Heart right ventricle (tissue), 16 donors: ENCODE measurements around the gene LHFPL4. TPM values are rescaled to one million over a fixed set of nuclear protein-coding genes. Genes with fewer than 3 reads are reported as not detected.
"Not testable (repeated sequence)": the region's sequence is repeated elsewhere in the genome, so short reads cannot be mapped to it uniquely, and the experiment has no call there.

Source experiments
- ATAC-seq, 8 donors: fragments of 200-7000 bp; cut with Tn5 transposase; one replicate each; pipeline ENCODE4 v1.9.1; 2020; ENCODE audit warnings: mild to moderate bottlenecking in 8 of 8, moderate library complexity in 8 of 8, moderate number of reproducible peaks in 1 of 8
- DNase-seq, 2 donors: peaks; one replicate each; pipeline ENCODE4 v3.0.0-alpha.2; 2020
- H3K27ac ChIP-seq, 10 donors: fragments of 200-600 bp; sonication (generic) in 2 of 10; one replicate each; pipeline versions ENCODE4 v1.5.0 to v1.8.0; 2020 to 2022; ENCODE audit warnings: mild to moderate bottlenecking in 3 of 10
- H3K27me3 ChIP-seq, 7 donors: fragments of 200-600 bp; one replicate each; pipeline ENCODE4 v1.8.0; 2021 to 2022; ENCODE audit warnings: mild to moderate bottlenecking in 2 of 7
- H3K36me3 ChIP-seq, 9 donors: fragments of 200-600 bp; sonication (generic) in 1 of 9; one replicate each; pipeline versions ENCODE4 v1.5.0 to v1.8.0; 2020 to 2022; ENCODE audit warnings: mild to moderate bottlenecking in 2 of 9
- H3K4me1 ChIP-seq, 9 donors: fragments of 200-600 bp; sonication (generic) in 1 of 9; one replicate each; pipeline versions ENCODE4 v1.5.0 to v1.8.0; 2020 to 2022; ENCODE audit warnings: mild to moderate bottlenecking in 4 of 9
- H3K4me3 ChIP-seq, 10 donors: fragments of 200-600 bp; sonication (generic) in 2 of 10; one replicate each; pipeline versions ENCODE4 v1.5.0 to v1.8.0; 2020 to 2022; ENCODE audit warnings: mild to moderate bottlenecking in 7 of 10, moderate library complexity in 2 of 10
- H3K9me3 ChIP-seq, 11 donors: fragments of 200-600 bp in 10 of 11; sonication (generic) in 2 of 11; one replicate each; pipeline versions ENCODE4 v1.5.0 to v1.8.0; 2013 to 2022; ENCODE audit warnings: mild to moderate bottlenecking in 2 of 11, control low read depth in 1 of 11, moderate library complexity in 1 of 11
- CTCF ChIP-seq, 9 donors: fragments of 200-600 bp; sonication (generic) in 2 of 9; IDR thresholded peaks; one replicate each; pipeline versions ENCODE4 v1.5.0 to v1.8.0; 2021 to 2022; ENCODE audit warnings: antibody characterized with exemption in 9 of 9, mild to moderate bottlenecking in 5 of 9, moderate library complexity in 1 of 9
- WGBS, 2 donors: extraction: QIAGEN DNeasy Blood & Tissue Kit; methylation state at CpG; one replicate each; pipeline ENCODE4 v1.1.7; 2013; ENCODE audit warnings: inconsistent platforms in 1 of 2; 5-methylcytosine and 5-hydroxymethylcytosine counted together
- intact Hi-C, 10 donors: fragments of 100-400 bp; cut with DNase I; formaldehyde crosslinking; loops; one replicate each; pipeline versions ENCODE4 v1.11.1 to v1.14.2; 2022
- long read RNA-seq, 3 donors: library from polyadenylated mRNA; unstranded; transcript quantifications; one replicate each; pipeline ENCODE4 v2.0.0, GENCODE V29; 2020 to 2021
- polyA plus RNA-seq, 2 donors: library from polyadenylated mRNA; stranded (reverse); fragments of 200-250 nt; gene quantifications; one replicate each; pipeline ENCODE4 v1.2.3, GENCODE V29; 2013
- total RNA-seq, 10 donors: library from RNA; stranded (reverse); fragmentation: NEBNext Ultra II Directional in 3 of 10; extraction: Animal tissue kit (Norgen Biotek cat#: 25700) in 3 of 10; gene quantifications; one replicate each; pipeline versions ENCODE4 v1.2.1 to v1.2.4, GENCODE V29; 2021 to 2023
- donor health status: Arrhythmogenic right ventricular cardiomyopathy.
- donor health status: ischemic (EF 13 %, LVEDD 7.1; RV severe dilation, severe dysfunction).
- donor health status: healthy with polysubstance abuse.
- donor health status: DM: no; HTN: yes; CAD: no.
- donor health status: DM: no; HTN: no; CAD: no.
- donor health status: ischemic (EF 25% LVEDD 6.9; RV normal size, moderate dysfunction).
- donor health status: ischemic (EF 25% LVEDD 5.7; RV mildly dilated, moderate dysfunction).
- donor health status: healthy.
- donor health status: DM: yes; HTN: yes; CAD: no.
- donor health status: Ischemic cardiomyopathy.
- donor health status: ischemic (EF 35%, LVEDD 5.7; RV mildly dilated, moderate dysfunction).
- donor health status: nonischemic (EF 11% LVEDD 7.7; RV severe dilation, severe dysfunction).
- donor health status: DM: yes; HTN: yes; CAD: no.
- donor health status: PGD.
- donor health status: ischemic (EF 29% LVEDD 5.4; RV normal size, mild dysfunction).
- donor health status: nonischemic (EF 23%, LVEDD 6.1; RV moderate dilation, normal function).

Gene LHFPL4
- total RNA-seq (not detected), polyA plus RNA-seq (not detected)
- long read RNA-seq, donor 1, result 0 reads
- long read RNA-seq, donor 2, result 0 reads
- long read RNA-seq, donor 3, partial matches to known transcripts, result 0 of 1 reads
- long read RNA-seq, donor 3, other reads (novel, unspliced or antisense), result 1 of 1 reads

GRCh38 chr3:9553021-9553947 lies at the start of gene LHFPL4:
Gene LHFPL4 (minus strand): TSS chr3:9553822. CDS start chr3:9552679, 1,143 bp downstream.
- 1 to 2% methylated on average over 59 to 70 of the region's 75 CpGs for WGBS, 2 donors

GRCh38 chr3:9602620-9603019 lies 49.0 kb upstream of the LHFPL4 start:
- peaks cover 0 to 28% (median 15%) of the 10 kb centered on the region in 7 donors for H3K27me3 ChIP-seq
- no peak for DNase-seq

More at GRCh38 chr3:9553021-9553947, at the start of gene LHFPL4:
- TF ChIP-seq CTCF (IDR thresholded peaks at IDR 0.05), result no peak
- ATAC-seq (no peak), DNase-seq (no peak)
- Histone ChIP-seq H3K4me3 (no peak within 1 kb of the TSS), H3K27me3 (peaks cover 7 to 74% (median 58%) of the 10 kb centered on the region in 7 donors), H3K4me1 (no peaks in the 10 kb centered on the region), H3K9me3 (peaks cover 0 to 2% (median 0%) of the 10 kb centered on the region in 11 donors), H3K36me3 (no peaks in the 10 kb centered on the region), H3K27ac (no peak within 1 kb of the TSS)
- intact Hi-C loops, result no loop called here

GRCh38 chr3:9601006-9601581 lies 47.5 kb upstream of the LHFPL4 start:
- Histone ChIP-seq H3K4me3 (peak overlapping the region in 6 of 10 donors; percentile 14 to 34 (median 22)), H3K27ac (peak overlapping the region in 5 of 10 donors; percentile 10 to 31 (median 30)), H3K9me3 (peaks cover 0 to 45% (median 7%) of the 10 kb centered on the region in 11 donors), H3K27me3 (peaks cover 0 to 28% (median 15%) of the 10 kb centered on the region in 7 donors)
- H3K36me3 ChIP-seq, ATAC-seq, DNase-seq, H3K4me1 ChIP-seq, intact Hi-C loops: not testable (repeated sequence)
- 72 to 75% methylated on average over 24 of the region's 24 CpGs for WGBS, 2 donors

More at GRCh38 chr3:9602620-9603019, 49.0 kb upstream of the LHFPL4 start:
- Histone ChIP-seq H3K4me1 (peaks cover 0 to 8% (median 0%) of the 10 kb centered on the region in 9 donors), H3K27ac (no peak overlapping the region), H3K4me3 (no peak overlapping the region), H3K36me3 (no peaks in the 10 kb centered on the region), H3K9me3 (peaks cover 0 to 34% (median 9%) of the 10 kb centered on the region in 11 donors)
- intact Hi-C loops, result no loop called here
- 75 to 80% methylated on average over 4 of the region's 4 CpGs for WGBS, 2 donors
- TF ChIP-seq CTCF (IDR thresholded peaks at IDR 0.05), result no peak
- ATAC-seq, result no peak

- WGBS, 2 donors, result 4 to 6% methylated on average over 24 to 42 of the region's 42 CpGs
- DNase-seq (peak; percentile 52 to 57), ATAC-seq (peak; percentile 79 to 96 (median 84))
- H3K4me3 ChIP-seq, result peak overlapping the region in 6 of 10 donors; percentile 14 to 34 (median 22)
- peak overlapping the region in 5 of 10 donors; percentile 10 to 31 (median 30) for H3K27ac ChIP-seq
- H3K36me3 ChIP-seq, result no peaks in the 10 kb centered on the region
- peaks cover 0 to 45% (median 7%) of the 10 kb centered on the region in 11 donors for H3K9me3 ChIP-seq
- H3K27me3 ChIP-seq, result peaks cover 0 to 28% (median 15%) of the 10 kb centered on the region in 7 donors
- intact Hi-C loops, result no loop called here
- peak in 1 of 9 donors; percentile 9 for TF ChIP-seq CTCF (IDR thresholded peaks at IDR 0.05)
- H3K4me1 ChIP-seq, result peaks cover 0 to 8% (median 0%) of the 10 kb centered on the region in 9 donors
Measured at GRCh38 chr3:9600597-9600996, 47.0 kb upstream of the LHFPL4 start.
